H1 (cell line): ENCODE measurements around the gene HLA-DRB1. TPM values are rescaled to one million over a fixed set of nuclear protein-coding genes. Genes with fewer than 3 reads are reported as not detected.

Experiments
- ATF3 ChIP-seq: IDR thresholded peaks from 2 replicates; pipeline ENCODE4 v1.6.1; 2011; ENCODE audit warnings: low read depth, mild to moderate bottlenecking, low read length; ENCODE audit not compliant: insufficient read depth
- CHD7 ChIP-seq: fragments of 300-600 bp; sonication (generic); IDR thresholded peaks from 2 replicates; pipeline ENCODE4 v1.7.1; 2012; ENCODE audit warnings: low read length, moderate library complexity, mild to moderate bottlenecking, inconsistent platforms; ENCODE audit not compliant: insufficient replicate concordance
- CTCF ChIP-seq, 3 experiments: IDR thresholded peaks; 1 replicate in 2 of 3; 2 replicates in 1 of 3; pipeline versions ENCODE4 v1.5.1 to v1.6.1; 2011; ENCODE audit warnings: low read length in 3 of 3, mild to moderate bottlenecking in 3 of 3, inconsistent platforms in 2 of 3, low read depth in 1 of 3, moderate library complexity in 1 of 3; ENCODE audit not compliant: insufficient read depth in 1 of 3; ENCODE audit errors: control extremely low read depth in 1 of 3
- KDM5A ChIP-seq: fragments of 200-600 bp; IDR thresholded peaks from 2 replicates; pipeline ENCODE4 v1.7.1; 2012; ENCODE audit warnings: mild to moderate bottlenecking, low read length, inconsistent platforms, mixed read lengths
- POU5F1 ChIP-seq: IDR thresholded peaks from 2 replicates; pipeline ENCODE4 v1.6.1; 2011; ENCODE audit warnings: low read depth, mild to moderate bottlenecking, low read length, moderate library complexity
- SIX5 ChIP-seq: IDR thresholded peaks from 2 replicates; pipeline ENCODE4 v1.6.1; 2011; ENCODE audit warnings: mild to moderate bottlenecking, low read depth, low read length
- SRF ChIP-seq: IDR thresholded peaks from 2 replicates; pipeline ENCODE4 v1.6.1; 2011; ENCODE audit warnings: mild to moderate bottlenecking, low read depth, low read length, moderate library complexity
- TBP ChIP-seq: IDR thresholded peaks from 2 replicates; pipeline ENCODE4 v1.6.1; 2011; ENCODE audit warnings: low read depth, low read length, improper control_type of control experiment
- YY1 ChIP-seq: IDR thresholded peaks from 2 replicates; pipeline ENCODE4 v1.6.1; 2011; ENCODE audit warnings: low read depth, mild to moderate bottlenecking, low read length
- polyA plus RNA-seq, 7 experiments: library from polyadenylated mRNA; depleted of rRNA in 3 of 7; stranded (reverse) in 5 of 7; unstranded in 2 of 7; fragments of >200 nt in 5 of 7; fragments of 200-250 nt in 2 of 7; gene quantifications; 1 replicate in 5 of 7; 2 replicates in 1 of 7; 4 replicates in 1 of 7; pipeline versions ENCODE4 v1.2.1 to v1.2.3, GENCODE V29; 2011 to 2013; ENCODE audit warnings: missing spikeins in 2 of 7, mixed read lengths in 2 of 7
- total RNA-seq: library from RNA; stranded (reverse); fragmentation: NEBNext Ultra II Directional; extraction: Animal tissue kit (Norgen Biotek cat#: 25700); gene quantifications from 2 replicates; pipeline ENCODE4 v1.2.1, GENCODE V29; 2021

Gene HLA-DRB1
- total and polyA plus RNA-seq, 2 of the 8 experiments (the other 6 are each of a cell fraction or from before 2014, with no cell fraction given): 6.7 to 7.5 TPM

- TF ChIP-seq CHD7: no peak
- TF ChIP-seq SIX5: no peak
- TF ChIP-seq YY1: no peak
- no peak for TF ChIP-seq ATF3
- TF ChIP-seq POU5F1: no peak
- TF ChIP-seq TBP: no peak
- no peak for TF ChIP-seq CTCF (IDR thresholded peaks at IDR 0.05; ENCODE audit: control extremely low read depth in 1 of 3, insufficient read depth in 1 of 3, low read depth in 1 of 3, low read length in 3 of 3)
- no peak for TF ChIP-seq KDM5A
- no peak for TF ChIP-seq SRF
Observed at GRCh38 chr6:32583527-32583898, 6.1 kb downstream of the HLA-DRB1 start (continued).
